HepG2 (cell line): ENCODE measurements around the gene LYRM1. TPM values are rescaled to one million over a fixed set of nuclear protein-coding genes. Genes with fewer than 3 reads are reported as not detected.
A peak's percentile ranks its signal among the peaks of the same experiment; 100 is the strongest.

ENCODE experiments used
- CBX2 ChIP-seq, 2 experiments: fragments of 200-600 bp in 1 of 2; sonication (generic); formaldehyde crosslinking in 1 of 2; IDR thresholded peaks; 2 replicates each; pipeline versions ENCODE4 v1.7.0 to v1.8.1; 2018 to 2022; ENCODE audit warnings: low read depth in 2 of 2, low read length in 1 of 2, mild to moderate bottlenecking in 1 of 2, missing genetic modification reagents in 1 of 2
- CREM ChIP-seq, 2 experiments: sonication (generic) in 1 of 2; formaldehyde crosslinking in 1 of 2; IDR thresholded peaks; 2 replicates each; pipeline versions ENCODE4 v1.4.0 to v1.6.1; 2016 to 2020; ENCODE audit warnings: antibody characterized with exemption in 1 of 2, mild to moderate bottlenecking in 1 of 2, missing genetic modification reagents in 1 of 2
- FOXA3 ChIP-seq: IDR thresholded peaks from 2 replicates; pipeline ENCODE4 v1.6.1; 2016; ENCODE audit warnings: missing genetic modification reagents, missing compliant biosample characterization
- FOXK1 ChIP-seq: sonication (generic); formaldehyde crosslinking; IDR thresholded peaks from 2 replicates; pipeline ENCODE4 v1.4.0; 2020; ENCODE audit warnings: low read depth, missing genetic modification reagents, borderline replicate concordance
- KDM2A ChIP-seq: sonication (generic); formaldehyde crosslinking; IDR thresholded peaks from 2 replicates; pipeline ENCODE4 v1.4.0; 2020; ENCODE audit warnings: low read depth, missing genetic modification reagents, borderline replicate concordance
- KDM5A ChIP-seq: fragments of 200-600 bp; sonication (generic); IDR thresholded peaks from 2 replicates; pipeline ENCODE4 v1.7.0; 2018; ENCODE audit warnings: antibody characterized with exemption, mild to moderate bottlenecking, low read length, borderline replicate concordance
- KLF12 ChIP-seq: sonication (generic); formaldehyde crosslinking; IDR thresholded peaks from 2 replicates; pipeline ENCODE4 v1.4.0; 2020; ENCODE audit warnings: missing genetic modification reagents, borderline replicate concordance
- MIER2 ChIP-seq: IDR thresholded peaks from 2 replicates; pipeline ENCODE4 v1.6.1; 2016; ENCODE audit warnings: missing biosample characterization, missing genetic modification reagents
- POLR2AphosphoS2 ChIP-seq: IDR thresholded peaks from 2 replicates; pipeline ENCODE4 v1.6.1; 2011; ENCODE audit warnings: low read depth, low read length, improper control_type of control experiment
- RARA ChIP-seq: IDR thresholded peaks from 2 replicates; pipeline ENCODE4 v1.6.1; 2016; ENCODE audit warnings: missing genetic modification reagents, missing compliant biosample characterization
- RCOR2 ChIP-seq: IDR thresholded peaks from 2 replicates; pipeline ENCODE4 v1.6.1; 2016; ENCODE audit warnings: missing biosample characterization, missing genetic modification reagents
- TGIF2 ChIP-seq: IDR thresholded peaks from 2 replicates; pipeline ENCODE4 v1.6.1; 2016; ENCODE audit warnings: control low read depth, missing compliant biosample characterization
- ZBTB14 ChIP-seq: sonication (generic); formaldehyde crosslinking; IDR thresholded peaks from 2 replicates; pipeline ENCODE4 v1.4.0; 2020; ENCODE audit warnings: missing genetic modification reagents
- ZC3H13 ChIP-seq: sonication (generic); formaldehyde crosslinking; IDR thresholded peaks from 2 replicates; pipeline ENCODE4 v1.8.1; 2023; ENCODE audit warnings: mild to moderate bottlenecking, missing genetic modification reagents, moderate library complexity
- ZGPAT ChIP-seq: IDR thresholded peaks from 2 replicates; pipeline ENCODE4 v1.6.1; 2016; ENCODE audit warnings: mild to moderate bottlenecking
- ZNF18 ChIP-seq: sonication (generic); formaldehyde crosslinking; IDR thresholded peaks from 2 replicates; pipeline ENCODE4 v1.8.0; 2022; ENCODE audit warnings: mild to moderate bottlenecking, missing genetic modification reagents; ENCODE audit not compliant: insufficient replicate concordance
- ZNF264 ChIP-seq: sonication (generic); formaldehyde crosslinking; IDR thresholded peaks from 2 replicates; pipeline ENCODE4 v1.4.0; 2020; ENCODE audit warnings: missing genetic modification reagents
- ZNF552 ChIP-seq: sonication (generic); formaldehyde crosslinking; IDR thresholded peaks from 2 replicates; pipeline ENCODE4 v1.9.0; 2022; ENCODE audit warnings: missing genetic modification reagents, mild to moderate bottlenecking, borderline replicate concordance
- ZNF619 ChIP-seq: sonication (generic); formaldehyde crosslinking; IDR thresholded peaks from 2 replicates; pipeline ENCODE4 v1.4.0; 2020; ENCODE audit warnings: mild to moderate bottlenecking, missing genetic modification reagents
- ZNF782 ChIP-seq: sonication (generic); formaldehyde crosslinking; IDR thresholded peaks from 2 replicates; pipeline ENCODE4 v1.4.0; 2020; ENCODE audit warnings: missing genetic modification reagents, mild to moderate bottlenecking, borderline replicate concordance
- ZNF850 ChIP-seq: sonication (generic); formaldehyde crosslinking; conservative IDR thresholded peaks from 2 replicates; pipeline ENCODE4 v1.9.0; 2021; ENCODE audit warnings: mild to moderate bottlenecking, missing genetic modification reagents
- polyA plus RNA-seq, 8 experiments: library from polyadenylated mRNA; depleted of rRNA in 3 of 8; stranded (reverse) in 7 of 8; unstranded in 1 of 8; fragments of >200 nt; fragmentation: Illumina TruSeq in 4 of 8; extraction: Trizol in 4 of 8; gene quantifications; 2 replicates each; pipeline versions ENCODE4 v1.2.1 to v1.2.3, GENCODE V29; 2011 to 2016; ENCODE audit warnings: low read depth in 4 of 8, missing spikeins in 1 of 8, mixed read lengths in 1 of 8; ENCODE audit not compliant: insufficient read depth in 1 of 8
- total RNA-seq, 5 experiments: library from RNA; depleted of rRNA; stranded (reverse); fragments of >200 nt; fragmentation: Illumina TruSeq; extraction: Trizol; gene quantifications; 2 replicates each; pipeline ENCODE4 v1.2.3, GENCODE V29; 2016; ENCODE audit warnings: low read depth in 1 of 5
- TF ChIP-seq, protein P1 (sequence below): sonication (generic); IDR thresholded peaks from 2 replicates; pipeline ENCODE4 v1.6.1; 2016; ENCODE audit warnings: low read depth, borderline replicate concordance
- TF ChIP-seq, protein P2 (sequence below): sonication (generic); formaldehyde crosslinking; IDR thresholded peaks from 2 replicates; pipeline ENCODE4 v1.4.0; 2020; ENCODE audit warnings: mild to moderate bottlenecking, missing genetic modification reagents

The LYRM1 gene
- total and polyA plus RNA-seq, 2 of the 13 experiments (the other 11 are each of a cell fraction or from before 2014, with no cell fraction given): 59.2 to 82.6 TPM

- TF ChIP-seq, protein P1, sequence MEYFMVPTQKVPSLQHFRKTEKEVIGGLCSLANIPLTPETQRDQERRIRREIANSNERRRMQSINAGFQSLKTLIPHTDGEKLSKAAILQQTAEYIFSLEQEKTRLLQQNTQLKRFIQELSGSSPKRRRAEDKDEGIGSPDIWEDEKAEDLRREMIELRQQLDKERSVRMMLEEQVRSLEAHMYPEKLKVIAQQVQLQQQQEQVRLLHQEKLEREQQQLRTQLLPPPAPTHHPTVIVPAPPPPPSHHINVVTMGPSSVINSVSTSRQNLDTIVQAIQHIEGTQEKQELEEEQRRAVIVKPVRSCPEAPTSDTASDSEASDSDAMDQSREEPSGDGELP: peak; percentile 14; the same call in 1 of the 2 replicates
- TF ChIP-seq ZNF264 (CRISPR knock-in tag) (no peak), KDM2A (no peak), MIER2 (CRISPR knock-in tag) (0 out of 2 replicates have a peak, but pooled peaks have one; percentile 17), ZNF619 (no peak), POLR2AphosphoS2 (no peak), CBX2 (IDR thresholded peaks at IDR 0.05; ENCODE audit: low read depth, low read length) (no peak), CBX2 (CRISPR knock-in tag; IDR thresholded peaks at IDR 0.05; ENCODE audit: low read depth) (no peak), ZGPAT (CRISPR knock-in tag) (no peak), ZNF552 (no peak), FOXA3 (CRISPR knock-in tag) (peak; percentile 34; the same call in 1 of the 2 replicates), ZNF18 (no peak), KDM5A (no peak; the same call in 1 of the 2 replicates), RARA (peak; percentile 41; the same call in 1 of the 2 replicates), ZNF782 (no peak; the same call in 1 of the 2 replicates), FOXK1 (CRISPR knock-in tag) (no peak), ZC3H13 (CRISPR knock-in tag) (no peak), ZNF850 (CRISPR knock-in tag) (no peak), TGIF2 (CRISPR knock-in tag) (peak; percentile 8; the same call in 1 of the 2 replicates), RCOR2 (CRISPR knock-in tag) (0 out of 2 replicates have a peak, but pooled peaks have one; percentile 37), ZBTB14 (no peak), CREM (IDR thresholded peaks at IDR 0.05) (peak; percentile 55), CREM (CRISPR knock-in tag; IDR thresholded peaks at IDR 0.05) (no peak), KLF12 (no peak)
- TF ChIP-seq, protein P2, sequence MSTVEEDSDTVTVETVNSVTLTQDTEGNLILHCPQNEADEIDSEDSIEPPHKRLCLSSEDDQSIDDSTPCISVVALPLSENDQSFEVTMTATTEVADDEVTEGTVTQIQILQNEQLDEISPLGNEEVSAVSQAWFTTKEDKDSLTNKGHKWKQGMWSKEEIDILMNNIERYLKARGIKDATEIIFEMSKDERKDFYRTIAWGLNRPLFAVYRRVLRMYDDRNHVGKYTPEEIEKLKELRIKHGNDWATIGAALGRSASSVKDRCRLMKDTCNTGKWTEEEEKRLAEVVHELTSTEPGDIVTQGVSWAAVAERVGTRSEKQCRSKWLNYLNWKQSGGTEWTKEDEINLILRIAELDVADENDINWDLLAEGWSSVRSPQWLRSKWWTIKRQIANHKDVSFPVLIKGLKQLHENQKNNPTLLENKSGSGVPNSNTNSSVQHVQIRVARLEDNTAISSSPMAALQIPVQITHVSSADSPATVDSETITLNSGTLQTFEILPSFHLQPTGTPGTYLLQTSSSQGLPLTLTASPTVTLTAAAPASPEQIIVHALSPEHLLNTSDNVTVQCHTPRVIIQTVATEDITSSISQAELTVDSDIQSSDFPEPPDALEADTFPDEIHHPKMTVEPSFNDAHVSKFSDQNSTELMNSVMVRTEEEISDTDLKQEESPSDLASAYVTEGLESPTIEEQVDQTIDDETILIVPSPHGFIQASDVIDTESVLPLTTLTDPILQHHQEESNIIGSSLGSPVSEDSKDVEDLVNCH (CRISPR knock-in tag): no peak
These were observed 21.9 kb upstream of the LYRM1 start (continued) for GRCh38 chr16:20878682-20879147.
